GM19099 (cell line): ENCODE data around the gene SMG6.

Experiments
- POLR2A ChIP-seq: IDR thresholded peaks from 3 replicates; pipeline ENCODE4 v1.6.1; 2011; ENCODE audit warnings: low read depth; ENCODE audit not compliant: insufficient read length; ENCODE audit errors: extremely low read depth

The SMG6 gene

GRCh38 chr17:2303204-2304188 is at the start of gene SMG6, which contains the start of gene SRR:
TSS of gene SMG6 (minus strand) at chr17:2303785. CDS start at chr17:2303720, 65 bp downstream.
TSS of gene SRR (plus strand) at chr17:2303950. CDS start at chr17:2315561, 11,611 bp downstream.
- peak; percentile 93 for TF ChIP-seq POLR2A

- no peak for TF ChIP-seq POLR2A
Observed at GRCh38 chr17:2351269-2351668, 47.7 kb upstream of the SMG6 start.

- no peak for TF ChIP-seq POLR2A
Observed at GRCh38 chr17:2347805-2348685, 44.5 kb upstream of the SMG6 start.

- TF ChIP-seq POLR2A = no peak
Observed at GRCh38 chr17:2346475-2346874, 42.9 kb upstream of the SMG6 start.

- no peak for TF ChIP-seq POLR2A
Observed at GRCh38 chr17:2344528-2344927, 40.9 kb upstream of the SMG6 start.

GRCh38 chr17:2343421-2343820 is 39.8 kb upstream of the SMG6 start:
- no peak for TF ChIP-seq POLR2A

- no peak for TF ChIP-seq POLR2A
Observed at GRCh38 chr17:2338315-2338657, 34.7 kb upstream of the SMG6 start.

- TF ChIP-seq POLR2A = peak; percentile 10
Observed at GRCh38 chr17:2337544-2338314, 34.1 kb upstream of the SMG6 start.

GRCh38 chr17:2336852-2337543 is 33.4 kb upstream of the SMG6 start, which contains the start of gene SGSM2:
TSS of gene SGSM2 (plus strand) at chr17:2337501. CDS start at chr17:2337689, 188 bp downstream.
- peak; percentile 42 for TF ChIP-seq POLR2A

- peak; percentile 90 for TF ChIP-seq POLR2A
Observed at GRCh38 chr17:2336215-2336851, 32.7 kb upstream of the SMG6 start, which contains the start of gene TSR1. TSS of gene TSR1 (minus strand) at chr17:2336457. CDS start at chr17:2336427, 30 bp downstream.

- no peak for TF ChIP-seq POLR2A
Observed at GRCh38 chr17:2335726-2336214, 32.2 kb upstream of the SMG6 start.

- TF ChIP-seq POLR2A = no peak
Observed at GRCh38 chr17:2331303-2331702, 27.7 kb upstream of the SMG6 start.

- TF ChIP-seq POLR2A = no peak
Observed at GRCh38 chr17:2323629-2324314, 20.2 kb upstream of the SMG6 start.

GRCh38 chr17:2321399-2321798 is 17.8 kb upstream of the SMG6 start:
- no peak for TF ChIP-seq POLR2A
